Astrocyte (in vitro differentiated cells and primary cell): Measurements from ENCODE around the gene MOBP.

Experiments used
- EZH2 ChIP-seq: IDR thresholded peaks from 2 replicates; pipeline ENCODE4 v1.6.1; 2012; ENCODE audit warnings: mild to moderate bottlenecking, low read length, inconsistent platforms; ENCODE audit not compliant: insufficient read depth
- TF ChIP-seq, protein P1 (sequence below): IDR thresholded peaks from 2 replicates; pipeline ENCODE4 v1.5.1; 2011; ENCODE audit warnings: low read depth, mild to moderate bottlenecking, inconsistent platforms, low read length, moderate library complexity; ENCODE audit not compliant: insufficient read depth

DNA sequence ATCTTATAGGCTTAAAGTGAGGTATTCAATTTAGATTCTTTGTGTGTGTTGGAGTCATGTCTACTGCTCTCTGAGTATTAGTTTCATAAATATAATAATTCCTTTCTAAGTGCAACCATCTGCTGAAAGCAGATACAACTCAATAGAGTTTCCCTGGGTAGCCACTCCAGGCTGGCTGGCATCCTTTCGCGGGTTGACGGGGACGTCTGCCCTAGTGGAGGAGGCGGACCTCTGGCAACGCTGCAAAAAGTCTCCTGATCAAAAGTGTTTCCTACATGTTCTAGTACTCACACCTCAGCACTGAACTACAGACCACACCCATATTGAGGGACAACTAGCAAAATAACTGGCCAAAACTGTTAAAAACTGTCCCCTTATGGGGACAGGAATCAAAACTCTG lies 2.5 kb downstream of the MOBP start:
- TF ChIP-seq, protein P1, sequence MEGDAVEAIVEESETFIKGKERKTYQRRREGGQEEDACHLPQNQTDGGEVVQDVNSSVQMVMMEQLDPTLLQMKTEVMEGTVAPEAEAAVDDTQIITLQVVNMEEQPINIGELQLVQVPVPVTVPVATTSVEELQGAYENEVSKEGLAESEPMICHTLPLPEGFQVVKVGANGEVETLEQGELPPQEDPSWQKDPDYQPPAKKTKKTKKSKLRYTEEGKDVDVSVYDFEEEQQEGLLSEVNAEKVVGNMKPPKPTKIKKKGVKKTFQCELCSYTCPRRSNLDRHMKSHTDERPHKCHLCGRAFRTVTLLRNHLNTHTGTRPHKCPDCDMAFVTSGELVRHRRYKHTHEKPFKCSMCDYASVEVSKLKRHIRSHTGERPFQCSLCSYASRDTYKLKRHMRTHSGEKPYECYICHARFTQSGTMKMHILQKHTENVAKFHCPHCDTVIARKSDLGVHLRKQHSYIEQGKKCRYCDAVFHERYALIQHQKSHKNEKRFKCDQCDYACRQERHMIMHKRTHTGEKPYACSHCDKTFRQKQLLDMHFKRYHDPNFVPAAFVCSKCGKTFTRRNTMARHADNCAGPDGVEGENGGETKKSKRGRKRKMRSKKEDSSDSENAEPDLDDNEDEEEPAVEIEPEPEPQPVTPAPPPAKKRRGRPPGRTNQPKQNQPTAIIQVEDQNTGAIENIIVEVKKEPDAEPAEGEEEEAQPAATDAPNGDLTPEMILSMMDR: no peak
- TF ChIP-seq EZH2: no peak
